PC-3 (cell line): ENCODE data around the gene EIF1. TPM values are rescaled to one million over a fixed set of nuclear protein-coding genes. Genes with fewer than 3 reads are reported as not detected.

Experiments
- ATAC-seq: fragments of 200-7000 bp; cut with Tn5 transposase; 2 replicates; pipeline ENCODE4 v1.9.1; 2020; ENCODE audit warnings: mild to moderate bottlenecking, moderate library complexity
- BruUV-seq: library from RNA; stranded (reverse); fragments of 400-500 nt; replicated peaks from 2 replicates; lab custom pipeline; 2021; lab: Mats Ljungman, UMichigan
- CTCF ChIA-PET: fragments of 300-600 bp; sonication (Branson Sonifier 250); formaldehyde crosslinking; loops from one replicate; lab custom pipeline; 2022; ENCODE audit warnings: antibody characterized with exemption; lab: Charles Lee
- POLR2A ChIA-PET: fragments of 300-600 bp; sonication (Branson Sonifier 250); formaldehyde crosslinking; loops from one replicate; lab custom pipeline; 2022; ENCODE audit warnings: antibody characterized with exemption; ENCODE audit not compliant: unreplicated experiment; lab: Charles Lee
- DNase-seq: peaks from one replicate; pipeline ENCODE4 v3.0.0-alpha.2; 2015
- H2AFZ ChIP-seq: fragments of 300-600 bp; sonication (generic); 2 replicates; pipeline ENCODE4 v1.6.0; 2016; ENCODE audit warnings: antibody characterized with exemption, low read length
- H3F3A ChIP-seq: fragments of 300-600 bp; sonication (generic); one replicate; pipeline ENCODE4 v1.6.0; 2017; ENCODE audit warnings: antibody characterized with exemption, low read length, control low read depth, mild to moderate bottlenecking; ENCODE audit not compliant: unreplicated experiment
- H3K27ac ChIP-seq: fragments of 300-600 bp; sonication (generic); 2 replicates; pipeline ENCODE4 v1.5.1; 2016; ENCODE audit warnings: mild to moderate bottlenecking, low read length
- H3K27me3 ChIP-seq: fragments of 300-600 bp; sonication (generic); 2 replicates; pipeline ENCODE4 v1.6.1; 2016; ENCODE audit warnings: low read length, mixed read lengths
- H3K36me3 ChIP-seq: fragments of 300-600 bp; sonication (generic); 2 replicates; pipeline ENCODE4 v1.6.1; 2016; ENCODE audit warnings: low read depth, mixed run types, low read length, mixed read lengths
- H3K4me1 ChIP-seq: fragments of 300-600 bp; sonication (generic); 2 replicates; pipeline ENCODE4 v1.5.1; 2016; ENCODE audit warnings: low read length; ENCODE audit not compliant: insufficient read depth
- H3K4me2 ChIP-seq: fragments of 300-600 bp; sonication (generic); 2 replicates; pipeline ENCODE4 v1.6.0; 2016; ENCODE audit warnings: low read length
- H3K4me3 ChIP-seq: fragments of 300-600 bp; sonication (generic); 2 replicates; pipeline ENCODE4 v1.5.1; 2016; ENCODE audit warnings: mild to moderate bottlenecking, low read length, mixed read lengths
- H3K79me2 ChIP-seq: fragments of 300-600 bp; sonication (generic); 2 replicates; pipeline ENCODE4 v1.6.1; 2017; ENCODE audit warnings: low read length, mixed read lengths
- H3K9ac ChIP-seq: fragments of 300-600 bp; sonication (generic); 2 replicates; pipeline ENCODE4 v1.6.0; 2016; ENCODE audit warnings: mild to moderate bottlenecking, low read length
- H3K9me2 ChIP-seq: fragments of 300-600 bp; sonication (generic); replicated peaks from 2 replicates; pipeline ENCODE4 v1.6.1; 2016; ENCODE audit warnings: mixed run types, low read length, mixed read lengths
- H3K9me3 ChIP-seq: fragments of 300-600 bp; sonication (generic); 2 replicates; pipeline ENCODE4 v1.6.1; 2016; ENCODE audit warnings: low read length, mixed read lengths
- H4K20me1 ChIP-seq: fragments of 300-600 bp; sonication (generic); 2 replicates; pipeline ENCODE4 v1.6.1; 2016; ENCODE audit warnings: low read length, mixed read lengths
- EZH2 ChIP-seq: fragments of 300-600 bp; sonication (generic); IDR thresholded peaks from one replicate; pipeline ENCODE4 v1.6.1; 2017; ENCODE audit warnings: antibody characterized with exemption, mild to moderate bottlenecking, low read length; ENCODE audit not compliant: unreplicated experiment
- EZH2phosphoT487 ChIP-seq: fragments of 300-600 bp; sonication (generic); IDR thresholded peaks from 2 replicates; pipeline ENCODE4 v1.6.1; 2018; ENCODE audit warnings: mild to moderate bottlenecking, antibody characterized with exemption, low read length, borderline replicate concordance
- intact Hi-C: fragments of 100-400 bp; cut with micrococcal nuclease; formaldehyde crosslinking; loops from 2 replicates; pipeline ENCODE4 v1.9.0; 2023
- total RNA-seq: library from RNA; depleted of rRNA; stranded (reverse); fragments of >200 nt; gene quantifications from 2 replicates; pipeline ENCODE4 v1.2.3, GENCODE V29; 2014
- TF ChIP-seq, protein P1 (sequence below): fragments of 300-600 bp; sonication (generic); conservative IDR thresholded peaks from 2 replicates; pipeline ENCODE4 v1.5.1; 2017; ENCODE audit warnings: antibody characterized with exemption, low read depth, mild to moderate bottlenecking, low read length

Gene EIF1
- total RNA-seq, 1 experiment from 2014 or later: 88.7 TPM

DNA sequence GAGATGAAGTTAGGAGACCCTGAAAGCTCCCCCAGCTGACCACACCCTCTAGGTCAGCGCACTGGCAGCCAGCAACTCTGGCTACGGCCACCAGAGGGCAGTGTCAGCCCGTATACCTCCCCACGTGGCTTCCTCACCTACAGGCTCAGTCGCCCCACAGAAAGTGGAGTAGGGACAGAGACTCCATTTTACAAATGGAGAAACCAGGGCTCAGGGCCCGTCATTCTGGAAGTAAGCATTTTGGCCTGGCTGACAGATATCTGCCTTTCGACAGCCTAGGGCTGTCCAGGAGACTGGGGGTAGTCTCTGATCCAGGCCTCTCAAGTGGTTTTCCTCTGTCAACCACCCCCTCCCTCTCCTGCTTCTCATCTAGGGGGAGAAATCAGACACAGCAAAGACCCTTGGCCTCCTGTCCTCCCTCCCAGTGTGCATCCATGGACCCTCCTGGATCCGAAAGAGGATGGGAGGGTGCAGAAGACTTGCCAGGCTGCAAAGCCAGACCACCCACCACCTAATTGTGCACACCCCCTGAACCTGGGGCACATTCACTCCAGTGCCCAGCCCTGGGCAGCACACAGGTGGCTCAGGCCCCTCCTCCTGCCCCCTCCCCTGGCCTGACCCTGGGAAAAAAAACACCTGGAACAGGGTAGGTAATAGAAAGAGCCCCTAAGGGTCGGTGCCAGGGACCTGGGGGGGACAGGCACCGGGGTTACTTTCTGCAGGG is 49.6 kb downstream of the EIF1 start:
- POLR2A ChIA-PET: interaction anchor here (0.7 kb wide), 1 partner anchor 48 kb away, joined by 3 read pairs; no protein-coding TSS in a partner anchor
- CTCF ChIA-PET: interaction anchor here (0.5 to 1.1 kb wide), 2 partner anchors 62 to 63 kb away, joined by 3 to 6 read pairs; no protein-coding TSS in a partner anchor
- H3K9me2 ChIP-seq: no peaks in the 10 kb centered on the region
- H4K20me1 ChIP-seq: no peaks in the 10 kb centered on the region
- DNase-seq (peak; percentile 86), ATAC-seq (peak; percentile 54)
- TF ChIP-seq, protein P1, sequence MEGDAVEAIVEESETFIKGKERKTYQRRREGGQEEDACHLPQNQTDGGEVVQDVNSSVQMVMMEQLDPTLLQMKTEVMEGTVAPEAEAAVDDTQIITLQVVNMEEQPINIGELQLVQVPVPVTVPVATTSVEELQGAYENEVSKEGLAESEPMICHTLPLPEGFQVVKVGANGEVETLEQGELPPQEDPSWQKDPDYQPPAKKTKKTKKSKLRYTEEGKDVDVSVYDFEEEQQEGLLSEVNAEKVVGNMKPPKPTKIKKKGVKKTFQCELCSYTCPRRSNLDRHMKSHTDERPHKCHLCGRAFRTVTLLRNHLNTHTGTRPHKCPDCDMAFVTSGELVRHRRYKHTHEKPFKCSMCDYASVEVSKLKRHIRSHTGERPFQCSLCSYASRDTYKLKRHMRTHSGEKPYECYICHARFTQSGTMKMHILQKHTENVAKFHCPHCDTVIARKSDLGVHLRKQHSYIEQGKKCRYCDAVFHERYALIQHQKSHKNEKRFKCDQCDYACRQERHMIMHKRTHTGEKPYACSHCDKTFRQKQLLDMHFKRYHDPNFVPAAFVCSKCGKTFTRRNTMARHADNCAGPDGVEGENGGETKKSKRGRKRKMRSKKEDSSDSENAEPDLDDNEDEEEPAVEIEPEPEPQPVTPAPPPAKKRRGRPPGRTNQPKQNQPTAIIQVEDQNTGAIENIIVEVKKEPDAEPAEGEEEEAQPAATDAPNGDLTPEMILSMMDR: peak; percentile 89
- TF ChIP-seq EZH2 (no peak), EZH2phosphoT487 (no peak)
- H3K27me3 ChIP-seq: no peaks in the 10 kb centered on the region
- no peaks in the 10 kb centered on the region for H3K36me3 ChIP-seq
- no peaks in the 10 kb centered on the region for H3K9me3 ChIP-seq
- H3K4me3 ChIP-seq: no peak overlapping the region
- H3K4me2 ChIP-seq: peak overlapping the region; percentile 43
- peak overlapping the region; percentile 58 for H3K9ac ChIP-seq
- no peaks in the 10 kb centered on the region for H3K79me2 ChIP-seq
- peaks cover 31% of the 10 kb centered on the region for H3K4me1 ChIP-seq
- peak overlapping the region; percentile 54 for H2AFZ ChIP-seq
- intact Hi-C loops: loop anchor here (1.0 to 5.0 kb wide), 3 partner anchors 35 to 129 kb away; partner anchors contain the start of gene KLHL11
- H3F3A ChIP-seq: no peaks in the 10 kb centered on the region
- BruUV-seq: no TSS peak
- H3K27ac ChIP-seq: peak overlapping the region; percentile 91

DNA sequence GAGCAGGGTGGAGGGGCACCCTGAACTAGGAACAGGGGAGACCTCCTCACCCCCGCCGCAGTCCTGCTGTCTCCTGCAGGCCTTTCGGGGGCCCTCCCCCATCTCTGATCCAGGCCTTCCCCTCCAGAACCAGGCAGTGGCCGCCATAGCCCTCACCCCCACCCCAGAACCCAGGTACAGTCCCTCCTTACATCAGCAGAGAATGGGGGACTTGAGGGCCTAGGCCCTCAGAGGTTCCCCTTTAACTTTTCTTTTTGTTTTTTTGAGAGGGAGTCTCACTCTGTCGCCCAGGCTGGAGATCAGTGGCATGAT is 50.1 kb downstream of the EIF1 start:
- BruUV-seq: no TSS peak
- no peaks in the 10 kb centered on the region for H3K79me2 ChIP-seq
- 0 out of 2 replicates have a peak overlapping the region, but pooled peaks have one; percentile 2 for H3K4me2 ChIP-seq
- H3F3A ChIP-seq: no peaks in the 10 kb centered on the region
- DNase-seq: no peak
- ATAC-seq: no peak
- no peaks in the 10 kb centered on the region for H3K27me3 ChIP-seq
- H3K4me3 ChIP-seq: no peak overlapping the region
- CTCF ChIA-PET: no interaction called here
- no peak overlapping the region for H2AFZ ChIP-seq
- H3K4me1 ChIP-seq: peaks cover 31% of the 10 kb centered on the region
- intact Hi-C loops: loop anchor here (1.0 to 5.0 kb wide), 3 partner anchors 35 to 129 kb away; partner anchors contain the start of gene KLHL11
- H3K27ac ChIP-seq: peak overlapping the region; percentile 91
- H3K9me2 ChIP-seq: no peaks in the 10 kb centered on the region
- TF ChIP-seq, protein P1: no peak
- no peak for TF ChIP-seq EZH2phosphoT487
- no peak for TF ChIP-seq EZH2
- no peaks in the 10 kb centered on the region for H3K9me3 ChIP-seq
- POLR2A ChIA-PET: no interaction called here
- peak overlapping the region; percentile 58 for H3K9ac ChIP-seq
- H4K20me1 ChIP-seq: no peaks in the 10 kb centered on the region
- no peaks in the 10 kb centered on the region for H3K36me3 ChIP-seq
